IMR-90 (cell line): ENCODE data around the gene AADACL4. TPM values are rescaled to one million over a fixed set of nuclear protein-coding genes. Genes with fewer than 3 reads are reported as not detected.

ENCODE experiments used
- ATAC-seq: fragments of 200-7000 bp; cut with Tn5 transposase; 2 replicates; pipeline ENCODE4 v1.9.1; 2020; ENCODE audit warnings: low read depth, mild to moderate bottlenecking, moderate library complexity
- BruUV-seq: library from RNA; stranded (reverse); fragments of 400-500 nt; replicated peaks from 2 replicates; lab custom pipeline; 2021; lab: Mats Ljungman, UMichigan
- CTCF ChIA-PET: fragments of 300-600 bp; formaldehyde crosslinking; extraction: SDS; loops from one replicate; lab custom pipeline; 2021; ENCODE audit warnings: antibody characterized with exemption; lab: Yijun Ruan, JAX
- POLR2A ChIA-PET: fragments of 300-600 bp; sonication (Branson Sonifier 250); formaldehyde crosslinking; loops from one replicate; lab custom pipeline; 2022; ENCODE audit warnings: antibody characterized with exemption; ENCODE audit not compliant: unreplicated experiment; lab: Charles Lee
- DNase-seq: peaks from one replicate; pipeline ENCODE4 v3.0.0; 2013
- H2AFZ ChIP-seq: replicated peaks from 2 replicates; pipeline ENCODE3; 2013; ENCODE audit warnings: low read length, mild to moderate bottlenecking; ENCODE audit not compliant: poor library complexity
- H2AK5ac ChIP-seq: 2 replicates; pipeline ENCODE4 v1.6.1; 2013; ENCODE audit warnings: low read depth, low read length, inconsistent platforms
- H2AK9ac ChIP-seq: replicated peaks from 2 replicates; pipeline ENCODE3; 2013; ENCODE audit warnings: mild to moderate bottlenecking, low read depth, low read length, moderate library complexity; ENCODE audit not compliant: poor library complexity
- H2BK120ac ChIP-seq: 2 replicates; pipeline ENCODE4 v1.6.1; 2013; ENCODE audit warnings: low read depth, low read length, inconsistent platforms
- H2BK15ac ChIP-seq: 3 replicates; pipeline ENCODE4 v1.6.1; 2013; ENCODE audit warnings: low read depth, low read length, inconsistent platforms
- H2BK20ac ChIP-seq: 2 replicates; pipeline ENCODE4 v1.6.1; 2013; ENCODE audit warnings: low read depth, mild to moderate bottlenecking, inconsistent platforms, low read length, moderate library complexity
- H2BK5ac ChIP-seq: 2 replicates; pipeline ENCODE4 v1.6.1; 2013; ENCODE audit warnings: mild to moderate bottlenecking, low read depth, low read length, inconsistent platforms; ENCODE audit not compliant: poor library complexity, severe bottlenecking
- H3K14ac ChIP-seq: replicated peaks from 2 replicates; pipeline ENCODE4 v1.6.1; 2013; ENCODE audit warnings: low read depth, low read length, inconsistent platforms
- H3K18ac ChIP-seq: 2 replicates; pipeline ENCODE4 v1.6.1; 2013; ENCODE audit warnings: low read depth, low read length, control low read depth
- H3K23ac ChIP-seq: 2 replicates; pipeline ENCODE4 v1.6.1; 2013; ENCODE audit warnings: low read depth, low read length, inconsistent platforms
- H3K27ac ChIP-seq: 2 replicates; pipeline ENCODE4 v1.5.1; 2013; ENCODE audit warnings: mild to moderate bottlenecking, control low read depth, low read length; ENCODE audit not compliant: insufficient read depth
- H3K27me3 ChIP-seq: 2 replicates; pipeline ENCODE4 v1.6.1; 2013; ENCODE audit warnings: low read length; ENCODE audit not compliant: control insufficient read depth, insufficient read depth
- H3K36me3 ChIP-seq: 2 replicates; pipeline ENCODE4 v1.6.1; 2013; ENCODE audit warnings: low read length, mixed read lengths; ENCODE audit not compliant: control insufficient read depth, insufficient read depth
- H3K4ac ChIP-seq: 2 replicates; pipeline ENCODE4 v1.6.1; 2013; ENCODE audit warnings: low read depth, low read length, inconsistent platforms
- H3K4me1 ChIP-seq: 2 replicates; pipeline ENCODE4 v1.6.1; 2013; ENCODE audit warnings: low read length, mixed read lengths; ENCODE audit not compliant: control insufficient read depth, insufficient read depth
- H3K4me2 ChIP-seq: 2 replicates; pipeline ENCODE4 v1.6.1; 2013; ENCODE audit warnings: low read depth, mild to moderate bottlenecking, control low read depth, low read length, moderate library complexity
- H3K4me3 ChIP-seq: 2 replicates; pipeline ENCODE4 v1.5.1; 2013; ENCODE audit warnings: low read depth, mild to moderate bottlenecking, control low read depth, low read length, moderate library complexity; ENCODE audit not compliant: insufficient read depth
- H3K56ac ChIP-seq: 2 replicates; pipeline ENCODE4 v1.6.1; 2013; ENCODE audit warnings: low read length, inconsistent platforms; ENCODE audit not compliant: insufficient read depth; ENCODE audit errors: extremely low read depth
- H3K79me1 ChIP-seq, 2 experiments: 2 replicates each; pipeline ENCODE4 v1.6.1; 2013; ENCODE audit warnings: low read length in 2 of 2, inconsistent platforms in 1 of 2, low read depth in 1 of 2
- H3K9ac ChIP-seq: 2 replicates; pipeline ENCODE4 v1.6.1; 2013; ENCODE audit warnings: low read depth, low read length, control low read depth
- H3K9me1 ChIP-seq: 2 replicates; pipeline ENCODE4 v1.6.1; 2013; ENCODE audit warnings: low read length, inconsistent platforms; ENCODE audit not compliant: insufficient read depth
- H3K9me3 ChIP-seq: 2 replicates; pipeline ENCODE4 v1.6.1; 2013; ENCODE audit warnings: low read length; ENCODE audit not compliant: control insufficient read depth, insufficient read depth
- H4K20me1 ChIP-seq: 2 replicates; pipeline ENCODE4 v1.6.1; 2013; ENCODE audit warnings: low read length, inconsistent platforms; ENCODE audit not compliant: insufficient read depth
- H4K5ac ChIP-seq: 2 replicates; pipeline ENCODE4 v1.6.1; 2013; ENCODE audit warnings: mild to moderate bottlenecking, low read depth, low read length, control low read depth
- H4K8ac ChIP-seq, 2 experiments: 2 replicates each; pipeline ENCODE4 v1.6.1; 2013; ENCODE audit warnings: low read depth in 2 of 2, low read length in 2 of 2, control low read depth in 1 of 2, inconsistent platforms in 1 of 2
- H4K91ac ChIP-seq: 2 replicates; pipeline ENCODE4 v1.6.1; 2013; ENCODE audit warnings: low read depth, low read length, inconsistent platforms; ENCODE audit not compliant: insufficient read depth
- MAFK ChIP-seq: IDR thresholded peaks from 2 replicates; pipeline ENCODE4 v1.6.1; 2012; ENCODE audit warnings: low read depth, low read length, improper control_type of control experiment
- WGBS, 2 experiments: methylation state at CpG; one replicate each; pipeline versions ENCODE4 v1.1.5 to v1.1.7; 2013; ENCODE audit warnings: missing lambda C conversion rate in 2 of 2; ENCODE audit not compliant: insufficient read length in 1 of 2; ENCODE audit errors: extremely low coverage in 2 of 2; 5-methylcytosine and 5-hydroxymethylcytosine counted together
- dilution Hi-C: fragments of 300-500 bp; cut with HindIII; formaldehyde crosslinking; loops from one replicate; pipeline ENCODE4 v1.14.3; 2018; ENCODE audit warnings: low sequenced_read_pairs; ENCODE audit not compliant: unreplicated experiment
- in situ Hi-C: fragments of 300-500 bp; cut with MboI; formaldehyde crosslinking; loops from 3 replicates; pipeline ENCODE4 v1.14.3; 2019; ENCODE audit warnings: low sequenced_read_pairs, inconsistent platforms, mixed read lengths
- intact Hi-C: fragments of 100-400 bp; cut with micrococcal nuclease; formaldehyde crosslinking; loops from 2 replicates; pipeline ENCODE4 v1.10.0; 2022
- polyA plus RNA-seq, 3 experiments: library from polyadenylated mRNA; depleted of rRNA; stranded (reverse); fragments of >200 nt; gene quantifications; 2 replicates each; pipeline ENCODE4 v1.2.3, GENCODE V29; 2012; ENCODE audit warnings: low replicate concordance in 1 of 3
- total RNA-seq: library from RNA; depleted of rRNA; stranded (reverse); fragments of >200 nt; gene quantifications from 2 replicates; pipeline ENCODE4 v1.2.3, GENCODE V29; 2012
- TF ChIP-seq, protein P1 (sequence below): fragments of 150-350 bp; IDR thresholded peaks from 2 replicates; pipeline ENCODE4 v1.6.1; 2016; ENCODE audit warnings: low read depth, mild to moderate bottlenecking, low read length, moderate library complexity, borderline replicate concordance

The AADACL4 gene
- total and polyA plus RNA-seq, 2 of the 4 experiments (the other 2 are of a cell fraction) = not detected

GRCh38 chr1:12669529-12670068 is 25.7 kb downstream of the AADACL4 start:
- H3K4me1 ChIP-seq = no peaks in the 10 kb centered on the region
- no peaks in the 10 kb centered on the region; the same call in 1 of the 2 replicates for H3K27me3 ChIP-seq
- no peak overlapping the region for H2BK20ac ChIP-seq
- H2BK15ac ChIP-seq = no peak overlapping the region
- no peak overlapping the region for H2AK5ac ChIP-seq
- no peak overlapping the region for H2BK120ac ChIP-seq
- no peak overlapping the region for H3K4ac ChIP-seq
- H3K56ac ChIP-seq = no peak overlapping the region
- BruUV-seq = no TSS peak
- H4K5ac ChIP-seq = no peak overlapping the region
- H3K27ac ChIP-seq = no peak overlapping the region
- H3K9me1 ChIP-seq = no peaks in the 10 kb centered on the region
- no peaks in the 10 kb centered on the region for H3K79me1 ChIP-seq
- no peak for TF ChIP-seq MAFK
- TF ChIP-seq, protein P1, sequence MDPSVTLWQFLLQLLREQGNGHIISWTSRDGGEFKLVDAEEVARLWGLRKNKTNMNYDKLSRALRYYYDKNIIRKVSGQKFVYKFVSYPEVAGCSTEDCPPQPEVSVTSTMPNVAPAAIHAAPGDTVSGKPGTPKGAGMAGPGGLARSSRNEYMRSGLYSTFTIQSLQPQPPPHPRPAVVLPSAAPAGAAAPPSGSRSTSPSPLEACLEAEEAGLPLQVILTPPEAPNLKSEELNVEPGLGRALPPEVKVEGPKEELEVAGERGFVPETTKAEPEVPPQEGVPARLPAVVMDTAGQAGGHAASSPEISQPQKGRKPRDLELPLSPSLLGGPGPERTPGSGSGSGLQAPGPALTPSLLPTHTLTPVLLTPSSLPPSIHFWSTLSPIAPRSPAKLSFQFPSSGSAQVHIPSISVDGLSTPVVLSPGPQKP = no peak
- no peak overlapping the region for H3K14ac ChIP-seq
- ATAC-seq (no peak), DNase-seq (peak; percentile 9)
- no peaks in the 10 kb centered on the region for H4K20me1 ChIP-seq
- CTCF ChIA-PET = no interaction called here
- H4K8ac ChIP-seq = no peak overlapping the region
- dilution Hi-C loops (no loop called here), intact Hi-C loops (no loop called here), in situ Hi-C loops (no loop called here)
- H3K4me3 ChIP-seq = no peak overlapping the region
- POLR2A ChIA-PET = interaction anchor here (0.6 kb wide), 1 partner anchor 8 kb away, joined by 5 read pairs; no protein-coding TSS in a partner anchor
- H3K18ac ChIP-seq = no peak overlapping the region
- no peak overlapping the region for H3K23ac ChIP-seq
- WGBS, 2 experiments = no CpG with 5 or more reads among the region's 3 CpGs
- H3K9ac ChIP-seq = no peak overlapping the region
- H3K36me3 ChIP-seq = no peaks in the 10 kb centered on the region
- H2BK5ac ChIP-seq = no peak overlapping the region
- H4K91ac ChIP-seq = no peak overlapping the region
- no peaks in the 10 kb centered on the region for H3K9me3 ChIP-seq
- H2AK9ac ChIP-seq = no peak overlapping the region
- H3K4me2 ChIP-seq = no peak overlapping the region
- no peak overlapping the region for H2AFZ ChIP-seq
